PC-3 (cell line): ENCODE results near the gene CARMIL1.

Experiments used
- CTCF ChIP-seq: fragments of 300-600 bp; sonication (generic); conservative IDR thresholded peaks from 2 replicates; pipeline ENCODE4 v1.5.1; 2017; ENCODE audit warnings: antibody characterized with exemption, low read depth, mild to moderate bottlenecking, low read length
- EZH2 ChIP-seq: fragments of 300-600 bp; sonication (generic); IDR thresholded peaks from one replicate; pipeline ENCODE4 v1.6.1; 2017; ENCODE audit warnings: antibody characterized with exemption, mild to moderate bottlenecking, low read length; ENCODE audit not compliant: unreplicated experiment
- EZH2phosphoT487 ChIP-seq: fragments of 300-600 bp; sonication (generic); IDR thresholded peaks from 2 replicates; pipeline ENCODE4 v1.6.1; 2018; ENCODE audit warnings: mild to moderate bottlenecking, antibody characterized with exemption, low read length, borderline replicate concordance

GRCh38 chr6:25297823-25298522, 18.8 kb downstream of the CARMIL1 start:
- no peak for TF ChIP-seq CTCF
- TF ChIP-seq EZH2: no peak
- no peak for TF ChIP-seq EZH2phosphoT487
